Thyroid gland (tissue), 4 donors: Measurements from ENCODE around the gene NCLN.

Experiments
- CTCF ChIP-seq, 6 experiments: fragments of 200-600 bp in 3 of 6; fragments of 450-650 bp in 3 of 6; sonication (generic) in 3 of 6; IDR thresholded peaks; one replicate each; pipeline ENCODE4 v1.5.1; 2016 to 2019; ENCODE audit warnings: antibody characterized with exemption in 6 of 6, mild to moderate bottlenecking in 2 of 6, inconsistent platforms in 1 of 6, moderate library complexity in 1 of 6
- POLR2A ChIP-seq, 2 donors: fragments of 450-650 bp; IDR thresholded peaks; one replicate each; pipeline ENCODE4 v1.6.1; 2017; ENCODE audit warnings: antibody characterized with exemption in 2 of 2, mild to moderate bottlenecking in 2 of 2, moderate library complexity in 1 of 2

GRCh38 chr19:3233831-3234230 is 48.1 kb downstream of the NCLN start:
- TF ChIP-seq CTCF (IDR thresholded peaks at IDR 0.05) (no peak), POLR2A (IDR thresholded peaks at IDR 0.05) (no peak)
